GM12878 (cell line): ENCODE results near the gene APBA3. TPM values are rescaled to one million over a fixed set of nuclear protein-coding genes. Genes with fewer than 3 reads are reported as not detected.

Experiments
- ATAC-seq: fragments of 200-7000 bp; cut with Tn5 transposase; 3 replicates; pipeline ENCODE4 v1.9.1; 2020; ENCODE audit warnings: mild to moderate bottlenecking, moderate library complexity
- BruUV-seq: library from RNA; stranded (reverse); fragments of 400-500 nt; replicated peaks from 2 replicates; lab custom pipeline; 2021; lab: Mats Ljungman, UMichigan
- CTCF ChIA-PET: fragments of 300-600 bp; sonication (Branson Sonifier 250); formaldehyde crosslinking; extraction: SDS; loops from one replicate; lab custom pipeline; 2021; ENCODE audit warnings: inconsistent platforms; lab: Yijun Ruan, JAX
- POLR2A ChIA-PET: fragments of 350-600 bp; formaldehyde crosslinking; extraction: SDS; loops from one replicate; lab custom pipeline; 2021; ENCODE audit warnings: inconsistent platforms; lab: Charles Lee
- RAD21 ChIA-PET: fragments of 300-600 bp; sonication (Branson Sonifier 250); formaldehyde crosslinking; loops from one replicate; lab custom pipeline; 2023; ENCODE audit warnings: antibody characterized with exemption; ENCODE audit not compliant: unreplicated experiment; lab: Charles Lee
- SMC1A ChIA-PET: fragments of 300-600 bp; sonication (Branson Sonifier 250); formaldehyde crosslinking; loops from one replicate; lab custom pipeline; 2023; ENCODE audit not compliant: unreplicated experiment, uncharacterized antibody; lab: Charles Lee
- DNase-seq: peaks from one replicate; pipeline ENCODE4 v3.0.0-alpha.2; 2011; ENCODE audit warnings: low read depth, low spot score
- FAIRE-seq: peaks from 3 replicates; lab custom pipeline; 2011; peaks lifted over from hg19 to GRCh38; lab: Jason Lieb, UNC
- H2AFZ ChIP-seq: 2 replicates; pipeline ENCODE4 v1.6.0; 2011; ENCODE audit warnings: low read depth, low read length, control low read depth; ENCODE audit not compliant: control insufficient read depth
- H3K27ac ChIP-seq: 2 replicates; pipeline ENCODE4 v1.5.1; 2011; ENCODE audit warnings: control low read depth; ENCODE audit not compliant: control insufficient read depth, insufficient read depth
- H3K27me3 ChIP-seq, 2 experiments: replicated peaks in 1 of 2; 2 replicates each; pipeline versions ENCODE4 v1.6.0 to v1.6.1; 2011; ENCODE audit warnings: low read length in 1 of 2; ENCODE audit not compliant: control insufficient read depth in 2 of 2, insufficient read depth in 2 of 2
- H3K36me3 ChIP-seq, 2 experiments: 2 replicates each; pipeline ENCODE4 v1.5.1; 2011; ENCODE audit warnings: low read length in 1 of 2; ENCODE audit not compliant: control insufficient read depth in 2 of 2, insufficient read depth in 2 of 2
- H3K4me1 ChIP-seq: 2 replicates; pipeline ENCODE4 v1.6.1; 2011; ENCODE audit warnings: mild to moderate bottlenecking, low read length, moderate library complexity, mixed read lengths; ENCODE audit not compliant: control insufficient read depth, insufficient read depth
- H3K4me2 ChIP-seq: 2 replicates; pipeline ENCODE4 v1.6.0; 2011; ENCODE audit warnings: control low read depth; ENCODE audit not compliant: control insufficient read depth, insufficient read depth
- H3K4me3 ChIP-seq: fragments of 200-600 bp; sonication (generic); 2 replicates; pipeline ENCODE4 v1.5.1; 2016
- H3K79me2 ChIP-seq: 2 replicates; pipeline ENCODE4 v1.6.0; 2011; ENCODE audit warnings: low read length; ENCODE audit not compliant: control insufficient read depth, insufficient read depth
- H3K9ac ChIP-seq: 2 replicates; pipeline ENCODE4 v1.8.0; 2011; ENCODE audit warnings: low read length, control low read depth, mixed read lengths; ENCODE audit not compliant: control insufficient read depth, insufficient read depth
- H3K9me3 ChIP-seq: replicated peaks from 3 replicates; pipeline ENCODE4 v1.5.1; 2011; ENCODE audit warnings: mild to moderate bottlenecking, low read length; ENCODE audit not compliant: control insufficient read depth, insufficient read depth
- H4K20me1 ChIP-seq: 2 replicates; pipeline ENCODE4 v1.6.0; 2011; ENCODE audit not compliant: control insufficient read depth, insufficient read depth
- EP300 ChIP-seq, 2 experiments: fragments of 150-350 bp in 1 of 2; IDR thresholded peaks; 2 replicates each; pipeline ENCODE4 v1.6.1; 2011 to 2012; ENCODE audit warnings: low read depth in 2 of 2, low read length in 2 of 2, borderline replicate concordance in 1 of 2, improper control_type of control experiment in 1 of 2, inconsistent platforms in 1 of 2; ENCODE audit not compliant: control insufficient read depth in 1 of 2
- HDAC2 ChIP-seq: fragments of 200-600 bp; sonication (generic); IDR thresholded peaks from 2 replicates; pipeline ENCODE4 v1.6.1; 2017
- HDGF ChIP-seq: fragments of 450-650 bp; IDR thresholded peaks from 2 replicates; pipeline ENCODE4 v1.6.1; 2016; ENCODE audit warnings: antibody characterized with exemption
- MXI1 ChIP-seq: fragments of 150-350 bp; IDR thresholded peaks from 2 replicates; pipeline ENCODE4 v1.6.1; 2011; ENCODE audit warnings: low read depth, mild to moderate bottlenecking, inconsistent platforms, low read length, improper control_type of control experiment
- NR2C2 ChIP-seq: IDR thresholded peaks from 2 replicates; pipeline ENCODE4 v1.6.1; 2011; ENCODE audit warnings: borderline replicate concordance, low read depth; ENCODE audit not compliant: control insufficient read depth, insufficient read length
- POLR2A ChIP-seq: IDR thresholded peaks from 2 replicates; pipeline ENCODE4 v1.6.1; 2011; ENCODE audit warnings: low read depth, mild to moderate bottlenecking, low read length
- RAD51 ChIP-seq: fragments of 450-650 bp; IDR thresholded peaks from 2 replicates; pipeline ENCODE4 v1.6.1; 2016; ENCODE audit warnings: moderate library complexity, mild to moderate bottlenecking, inconsistent platforms
- SMARCA5 ChIP-seq: fragments of 450-650 bp; IDR thresholded peaks from 2 replicates; pipeline ENCODE4 v1.6.1; 2017; ENCODE audit warnings: mild to moderate bottlenecking
- SP1 ChIP-seq: IDR thresholded peaks from one replicate; pipeline ENCODE4 v1.6.1; 2011; ENCODE audit warnings: low read depth, low read length
- ZNF687 ChIP-seq: fragments of 450-650 bp; IDR thresholded peaks from 2 replicates; pipeline ENCODE4 v1.6.1; 2017; ENCODE audit warnings: mild to moderate bottlenecking, moderate library complexity
- ZZZ3 ChIP-seq: IDR thresholded peaks from 2 replicates; pipeline ENCODE4 v1.6.1; 2011; ENCODE audit warnings: low read depth; ENCODE audit not compliant: control insufficient read depth, insufficient read length
- WGBS: methylation state at CpG from one replicate; pipeline ENCODE4 v1.1.6; 2016; ENCODE audit warnings: low lambda C conversion rate; ENCODE audit not compliant: insufficient replicate concordance, insufficient coverage; ENCODE audit errors: missing lambda C conversion rate; 5-methylcytosine and 5-hydroxymethylcytosine counted together
- in situ Hi-C: fragments of 300-500 bp; cut with MboI; formaldehyde crosslinking; loops from 9 replicates; pipeline ENCODE4 v1.14.3; 2018; ENCODE audit warnings: mixed read lengths
- intact Hi-C: fragments of 100-400 bp; cut with micrococcal nuclease; formaldehyde crosslinking; loops from one replicate; pipeline ENCODE4 v1.14.2; 2022; ENCODE audit not compliant: unreplicated experiment
- polyA plus RNA-seq, 11 experiments: library from polyadenylated mRNA; depleted of rRNA in 4 of 11; unstranded in 6 of 11; stranded (reverse) in 5 of 11; fragments of >200 nt; fragmentation: Nextera tagmentation in 4 of 11; fragmentation: Illumina TruSeq in 1 of 11; extraction: Ambion mirVana in 4 of 11; extraction: Trizol in 1 of 11; gene quantifications; 1 replicate in 1 of 11; 2 replicates in 10 of 11; pipeline versions ENCODE4 v1.2.1 to v1.2.3, GENCODE V29; 2011 to 2016; ENCODE audit warnings: inconsistent platforms in 2 of 11, missing spikeins in 2 of 11, low read depth in 1 of 11
- total RNA-seq, 4 experiments: library from RNA; depleted of rRNA in 3 of 4; stranded (reverse); fragments of >200 nt in 3 of 4; fragmentation: Illumina TruSeq in 1 of 4; extraction: Trizol in 1 of 4; gene quantifications; 2 replicates each; pipeline versions ENCODE4 v1.2.1 to v1.2.3, GENCODE V29; 2013 to 2021

The APBA3 gene
- total and polyA plus RNA-seq, 10 of the 15 experiments (the other 5 are each of a cell fraction or from before 2014, with no cell fraction given): 0.31 to 36.4 (median 18.3) TPM

GRCh38 chr19:3719868-3720267, 41.6 kb downstream of the APBA3 start (continued):
- TF ChIP-seq ZNF687 (no peak), POLR2A (no peak), RAD51 (no peak)

GRCh38 chr19:3716147-3716668, 45.3 kb downstream of the APBA3 start:
- no peak overlapping the region for H2AFZ ChIP-seq
- BruUV-seq: no TSS peak
- CTCF ChIA-PET: no interaction called here
- POLR2A ChIA-PET: no interaction called here
- no peaks in the 10 kb centered on the region for H4K20me1 ChIP-seq
- whole genome bisulfite sequencing: 67% methylated on average over 15 of the region's 16 CpGs
- RAD21 ChIA-PET: no interaction called here
- H3K4me3 ChIP-seq: no peak overlapping the region
- in situ Hi-C loops (no loop called here), intact Hi-C loops (no loop called here)
- H3K4me2 ChIP-seq: no peak overlapping the region
- no peaks in the 10 kb centered on the region for H3K9me3 ChIP-seq
- no peaks in the 10 kb centered on the region for H3K79me2 ChIP-seq
- DNase-seq (no peak), ATAC-seq (no peak), FAIRE-seq (no peak)
- H3K9ac ChIP-seq: no peak overlapping the region
- TF ChIP-seq SP1: no peak
- no peak for TF ChIP-seq EP300 (IDR thresholded peaks at IDR 0.05; ENCODE audit: borderline replicate concordance in 1 of 2, control insufficient read depth in 1 of 2, low read depth in 2 of 2, low read length in 2 of 2)
- no peak for TF ChIP-seq HDAC2
- TF ChIP-seq HDGF: no peak
- no peak for TF ChIP-seq SMARCA5
- no peak for TF ChIP-seq ZZZ3
- no peak for TF ChIP-seq MXI1
- TF ChIP-seq NR2C2: no peak
- SMC1A ChIA-PET: no interaction called here
- H3K4me1 ChIP-seq: no peaks in the 10 kb centered on the region
- H3K36me3 ChIP-seq: no peaks in the 10 kb centered on the region
- no peaks in the 10 kb centered on the region for H3K27me3 ChIP-seq
- H3K27ac ChIP-seq: no peak overlapping the region
